Stomach (tissue), 4 donors: ENCODE data around the gene ANO7.

ENCODE experiments used
- POLR2A ChIP-seq, 4 donors: fragments of 450-650 bp; IDR thresholded peaks; one replicate each; pipeline ENCODE4 v1.6.1; 2016; ENCODE audit warnings: antibody characterized with exemption in 4 of 4, control low read depth in 2 of 4, mild to moderate bottlenecking in 1 of 4, moderate library complexity in 1 of 4
- POLR2AphosphoS5 ChIP-seq, 3 donors: sonication (generic); formaldehyde crosslinking; IDR thresholded peaks; one replicate each; pipeline ENCODE4 v1.6.1; 2016; ENCODE audit warnings: antibody characterized with exemption in 3 of 3
- TF ChIP-seq, protein P1 (sequence below), 7 experiments: fragments of 450-650 bp in 4 of 7; fragments of 200-600 bp in 3 of 7; sonication (generic) in 3 of 7; IDR thresholded peaks; one replicate each; pipeline ENCODE4 v1.5.1; 2016 to 2019; ENCODE audit warnings: antibody characterized with exemption in 7 of 7, control low read depth in 2 of 7, mild to moderate bottlenecking in 1 of 7

GRCh38 chr2:241149675-241149924 is 38.9 kb upstream of the ANO7 start:
- TF ChIP-seq, protein P1, sequence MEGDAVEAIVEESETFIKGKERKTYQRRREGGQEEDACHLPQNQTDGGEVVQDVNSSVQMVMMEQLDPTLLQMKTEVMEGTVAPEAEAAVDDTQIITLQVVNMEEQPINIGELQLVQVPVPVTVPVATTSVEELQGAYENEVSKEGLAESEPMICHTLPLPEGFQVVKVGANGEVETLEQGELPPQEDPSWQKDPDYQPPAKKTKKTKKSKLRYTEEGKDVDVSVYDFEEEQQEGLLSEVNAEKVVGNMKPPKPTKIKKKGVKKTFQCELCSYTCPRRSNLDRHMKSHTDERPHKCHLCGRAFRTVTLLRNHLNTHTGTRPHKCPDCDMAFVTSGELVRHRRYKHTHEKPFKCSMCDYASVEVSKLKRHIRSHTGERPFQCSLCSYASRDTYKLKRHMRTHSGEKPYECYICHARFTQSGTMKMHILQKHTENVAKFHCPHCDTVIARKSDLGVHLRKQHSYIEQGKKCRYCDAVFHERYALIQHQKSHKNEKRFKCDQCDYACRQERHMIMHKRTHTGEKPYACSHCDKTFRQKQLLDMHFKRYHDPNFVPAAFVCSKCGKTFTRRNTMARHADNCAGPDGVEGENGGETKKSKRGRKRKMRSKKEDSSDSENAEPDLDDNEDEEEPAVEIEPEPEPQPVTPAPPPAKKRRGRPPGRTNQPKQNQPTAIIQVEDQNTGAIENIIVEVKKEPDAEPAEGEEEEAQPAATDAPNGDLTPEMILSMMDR (IDR thresholded peaks at IDR 0.05), result no peak
- TF ChIP-seq POLR2A (IDR thresholded peaks at IDR 0.05) (no peak), POLR2AphosphoS5 (IDR thresholded peaks at IDR 0.05) (no peak)
